ENCODE results near the gene RBM7.

DNA sequence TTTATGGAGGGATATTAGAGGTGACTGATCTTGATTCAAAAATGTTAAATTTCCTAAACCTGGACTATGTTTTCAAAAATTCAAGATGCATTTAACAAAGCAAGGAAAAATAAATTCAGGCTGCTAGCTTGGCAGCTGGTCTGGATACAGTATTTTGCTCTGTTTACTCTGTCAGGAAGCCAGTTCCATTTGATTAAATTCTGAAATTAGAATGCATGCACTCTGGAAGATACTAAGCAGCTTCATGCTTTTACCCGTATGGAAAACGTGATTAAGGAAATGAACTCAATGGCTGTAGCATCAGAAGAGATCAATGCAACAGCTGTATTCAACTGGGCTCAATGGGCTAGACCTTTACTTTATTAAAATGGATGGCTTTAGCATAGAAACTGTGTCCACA, 14.3 kb upstream of the RBM7 start:
- TF ChIP-seq POLR2AphosphoS5 (IDR thresholded peaks at IDR 0.05) (no peak), POLR2A (IDR thresholded peaks at IDR 0.05) (no peak)
- TF ChIP-seq, protein P1, sequence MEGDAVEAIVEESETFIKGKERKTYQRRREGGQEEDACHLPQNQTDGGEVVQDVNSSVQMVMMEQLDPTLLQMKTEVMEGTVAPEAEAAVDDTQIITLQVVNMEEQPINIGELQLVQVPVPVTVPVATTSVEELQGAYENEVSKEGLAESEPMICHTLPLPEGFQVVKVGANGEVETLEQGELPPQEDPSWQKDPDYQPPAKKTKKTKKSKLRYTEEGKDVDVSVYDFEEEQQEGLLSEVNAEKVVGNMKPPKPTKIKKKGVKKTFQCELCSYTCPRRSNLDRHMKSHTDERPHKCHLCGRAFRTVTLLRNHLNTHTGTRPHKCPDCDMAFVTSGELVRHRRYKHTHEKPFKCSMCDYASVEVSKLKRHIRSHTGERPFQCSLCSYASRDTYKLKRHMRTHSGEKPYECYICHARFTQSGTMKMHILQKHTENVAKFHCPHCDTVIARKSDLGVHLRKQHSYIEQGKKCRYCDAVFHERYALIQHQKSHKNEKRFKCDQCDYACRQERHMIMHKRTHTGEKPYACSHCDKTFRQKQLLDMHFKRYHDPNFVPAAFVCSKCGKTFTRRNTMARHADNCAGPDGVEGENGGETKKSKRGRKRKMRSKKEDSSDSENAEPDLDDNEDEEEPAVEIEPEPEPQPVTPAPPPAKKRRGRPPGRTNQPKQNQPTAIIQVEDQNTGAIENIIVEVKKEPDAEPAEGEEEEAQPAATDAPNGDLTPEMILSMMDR (IDR thresholded peaks at IDR 0.05), result no peak
